ENCODE measurements around the gene GSE1.

GSE1 gene

GRCh38 chr16:85612801-85613603 is at the start of gene GSE1:
TSS of gene GSE1 (plus strand) at chr16:85613322. CDS start at chr16:85613392, 70 bp downstream.
- no peak for DNase-seq

GRCh38 chr16:85563515-85564276 is 49.4 kb upstream of the GSE1 start:
- no peak for DNase-seq

- DNase-seq: no peak
Observed at GRCh38 chr16:85564277-85565051, 48.7 kb upstream of the GSE1 start.

GRCh38 chr16:85565340-85565739 is 47.8 kb upstream of the GSE1 start:
- DNase-seq: no peak

DNA sequence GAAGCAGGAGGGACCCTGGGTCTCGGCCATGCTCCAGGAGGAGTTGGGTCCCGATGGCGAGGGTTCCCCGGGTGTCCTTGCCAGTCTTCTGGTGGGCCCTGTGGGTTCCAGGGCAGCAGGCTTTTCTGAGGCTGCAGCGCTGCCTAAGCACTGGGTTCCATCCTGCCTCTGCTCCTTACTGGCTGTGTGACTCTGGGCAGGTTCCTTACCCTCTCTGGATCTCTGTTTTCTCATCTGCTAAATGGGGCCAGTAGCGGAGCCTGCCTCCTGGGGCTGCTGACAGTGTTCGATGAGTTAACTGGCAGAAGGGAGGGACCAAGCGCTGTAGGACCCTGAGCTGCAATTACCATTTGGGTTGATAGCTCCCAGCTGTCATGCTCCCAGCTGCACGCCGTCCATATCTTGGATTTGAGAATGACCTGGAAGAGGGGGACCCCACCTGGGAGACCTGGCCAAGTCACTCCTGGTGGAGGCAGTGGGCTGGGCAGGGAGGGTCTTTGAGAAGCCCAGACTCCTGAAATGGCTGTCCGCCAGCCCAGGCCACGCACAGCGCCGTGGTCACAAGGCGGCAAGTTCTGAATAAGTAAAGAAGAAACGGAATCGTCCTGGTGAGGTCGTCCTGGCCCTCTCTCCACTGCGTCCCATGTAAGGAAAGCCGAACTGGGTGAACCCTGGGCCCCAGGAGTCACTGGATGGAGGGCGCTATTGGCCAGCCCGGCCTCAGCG is 47.2 kb upstream of the GSE1 start:
- no peak for DNase-seq

DNA sequence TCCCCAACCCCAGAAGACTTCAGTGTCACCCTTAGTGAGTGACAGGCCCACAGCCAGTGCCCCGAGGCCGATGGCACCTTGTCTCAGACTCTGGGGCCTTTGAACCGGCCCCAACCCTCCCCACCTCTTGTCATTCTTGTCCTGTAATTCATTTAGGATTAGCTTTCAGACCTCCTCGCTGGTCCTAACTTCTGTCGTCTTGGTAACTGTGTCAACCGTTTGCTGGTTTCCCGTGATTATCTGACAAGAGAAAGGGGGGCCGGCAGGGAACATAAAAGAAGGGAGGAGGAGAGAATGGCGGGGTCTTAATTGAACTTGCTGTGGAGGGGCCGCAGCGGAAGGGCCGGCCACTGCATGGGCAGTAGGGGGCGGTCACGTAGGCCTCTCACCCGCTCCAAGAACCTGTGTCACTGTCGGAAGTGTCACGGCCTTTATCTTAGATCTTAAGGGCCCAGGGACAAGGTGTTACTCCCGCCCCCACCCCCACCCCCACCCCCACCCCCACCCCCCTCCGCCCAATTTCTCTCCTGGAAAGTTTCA is 46.5 kb upstream of the GSE1 start:
- no peak for DNase-seq

GRCh38 chr16:85567101-85567866 is 45.8 kb upstream of the GSE1 start:
- DNase-seq: no peak

DNA sequence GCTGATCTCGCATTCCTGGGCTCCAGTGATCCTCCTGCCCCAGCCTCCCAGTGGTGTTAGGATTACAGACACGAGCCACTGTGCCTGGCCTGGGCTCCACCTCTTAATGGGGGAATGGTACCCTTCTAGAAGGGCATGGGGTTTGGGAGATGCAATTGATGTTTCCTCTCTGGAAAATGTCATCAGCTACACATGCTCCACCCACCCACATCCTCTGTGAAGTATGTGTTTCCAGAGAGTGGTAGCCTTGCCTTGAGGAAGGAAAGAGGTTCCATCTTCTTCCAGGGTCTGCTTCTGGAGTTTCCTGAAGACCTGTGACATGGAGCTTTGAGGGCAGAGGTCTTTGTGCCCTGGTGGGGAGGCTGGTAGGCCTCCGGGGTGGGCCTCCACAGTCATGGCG is 45.2 kb upstream of the GSE1 start:
- DNase-seq: no peak

DNA sequence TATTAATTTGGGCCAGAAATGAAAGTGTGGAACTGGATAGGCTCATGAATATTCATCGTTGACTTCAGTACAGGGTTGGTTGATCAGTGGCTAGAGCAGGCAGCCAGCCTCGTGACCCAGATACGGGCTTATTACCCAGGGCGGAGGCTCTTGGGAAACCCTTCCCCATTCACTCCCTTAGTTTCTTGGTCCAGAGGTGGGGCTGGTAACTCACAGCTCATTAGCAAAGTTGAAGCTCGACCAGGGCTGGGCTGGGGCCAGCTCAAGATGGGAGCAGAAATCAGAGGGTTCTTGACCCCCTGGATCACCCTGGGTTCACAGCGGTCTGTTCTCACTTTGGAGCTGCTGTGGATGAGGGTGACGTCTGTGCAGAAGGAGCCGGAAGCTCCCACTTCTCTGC is 44.6 kb upstream of the GSE1 start:
- no peak for DNase-seq

DNA sequence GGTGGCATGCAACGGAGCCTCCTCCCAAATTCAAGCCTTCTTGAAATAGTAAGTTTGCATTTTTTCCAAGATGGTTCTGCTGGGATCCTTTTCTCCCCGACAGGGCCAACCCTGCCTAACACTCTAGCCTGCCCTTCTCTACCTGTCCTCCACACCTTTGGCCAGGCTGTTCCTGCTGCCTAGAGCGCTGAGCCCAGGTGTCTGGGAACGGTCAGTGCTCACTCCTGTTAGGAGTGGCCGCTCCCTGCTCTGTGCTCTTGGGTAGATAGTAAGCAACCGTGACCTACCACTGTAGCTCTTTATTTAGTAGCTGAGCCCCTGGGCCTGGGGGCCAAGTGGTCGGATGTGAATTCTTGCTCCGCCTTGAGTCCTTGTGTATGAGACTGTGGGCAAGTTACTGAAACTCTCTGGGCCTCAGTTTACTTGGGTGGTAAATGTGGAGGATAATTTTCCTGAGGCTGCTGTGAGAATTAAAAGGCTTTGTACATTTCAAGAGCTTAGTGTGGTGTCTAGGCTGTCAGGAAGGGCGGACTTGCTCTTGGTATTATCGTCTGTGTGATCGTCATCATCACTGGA is 44.0 kb upstream of the GSE1 start:
- DNase-seq: no peak

- no peak for DNase-seq
Observed at GRCh38 chr16:85569615-85570212, 43.4 kb upstream of the GSE1 start.

- no peak for DNase-seq
Observed at GRCh38 chr16:85570213-85570734, 42.8 kb upstream of the GSE1 start.

- DNase-seq: no peak
Observed at GRCh38 chr16:85570735-85571562, 42.2 kb upstream of the GSE1 start.

GRCh38 chr16:85571563-85571812 is 41.6 kb upstream of the GSE1 start:
- no peak for DNase-seq

GRCh38 chr16:85571813-85572619 is 41.1 kb upstream of the GSE1 start:
- DNase-seq: no peak

GRCh38 chr16:85573045-85573695 is 40.0 kb upstream of the GSE1 start:
- DNase-seq: no peak

- DNase-seq: no peak
Observed at GRCh38 chr16:85573696-85574641, 39.2 kb upstream of the GSE1 start.
